Measurements from ENCODE around the gene CLMP.

DNA sequence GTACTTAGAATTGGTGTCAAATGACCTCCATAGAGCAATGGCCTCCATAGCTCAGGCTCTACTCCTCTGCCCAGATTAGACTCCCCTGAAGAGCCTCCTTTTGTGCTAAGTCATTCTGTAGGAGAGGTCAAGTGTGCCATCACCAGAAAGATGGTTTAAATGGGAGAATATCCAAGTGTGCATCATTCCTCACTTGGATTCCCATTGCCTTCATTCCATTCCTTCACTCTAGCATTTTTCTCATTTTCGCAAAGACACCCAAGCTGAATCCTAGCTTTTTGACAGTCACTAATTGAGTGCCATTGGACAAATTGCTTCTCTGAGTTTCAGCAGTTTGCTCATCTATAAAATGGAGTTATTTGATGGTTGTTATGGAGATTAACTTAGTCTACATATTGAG is 16.9 kb downstream of the CLMP start:
- TF ChIP-seq EZH2 (IDR thresholded peaks at IDR 0.05; ENCODE audit: borderline replicate concordance, low read depth, low read length, severe bottlenecking) (no peak), POLR2AphosphoS5 (IDR thresholded peaks at IDR 0.05; ENCODE audit: insufficient read depth, low read depth, low read length) (no peak), POLR2A (IDR thresholded peaks at IDR 0.05; ENCODE audit: low read depth, low read length) (no peak)
- TF ChIP-seq, protein P1, sequence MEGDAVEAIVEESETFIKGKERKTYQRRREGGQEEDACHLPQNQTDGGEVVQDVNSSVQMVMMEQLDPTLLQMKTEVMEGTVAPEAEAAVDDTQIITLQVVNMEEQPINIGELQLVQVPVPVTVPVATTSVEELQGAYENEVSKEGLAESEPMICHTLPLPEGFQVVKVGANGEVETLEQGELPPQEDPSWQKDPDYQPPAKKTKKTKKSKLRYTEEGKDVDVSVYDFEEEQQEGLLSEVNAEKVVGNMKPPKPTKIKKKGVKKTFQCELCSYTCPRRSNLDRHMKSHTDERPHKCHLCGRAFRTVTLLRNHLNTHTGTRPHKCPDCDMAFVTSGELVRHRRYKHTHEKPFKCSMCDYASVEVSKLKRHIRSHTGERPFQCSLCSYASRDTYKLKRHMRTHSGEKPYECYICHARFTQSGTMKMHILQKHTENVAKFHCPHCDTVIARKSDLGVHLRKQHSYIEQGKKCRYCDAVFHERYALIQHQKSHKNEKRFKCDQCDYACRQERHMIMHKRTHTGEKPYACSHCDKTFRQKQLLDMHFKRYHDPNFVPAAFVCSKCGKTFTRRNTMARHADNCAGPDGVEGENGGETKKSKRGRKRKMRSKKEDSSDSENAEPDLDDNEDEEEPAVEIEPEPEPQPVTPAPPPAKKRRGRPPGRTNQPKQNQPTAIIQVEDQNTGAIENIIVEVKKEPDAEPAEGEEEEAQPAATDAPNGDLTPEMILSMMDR (IDR thresholded peaks at IDR 0.05; ENCODE audit: extremely low read depth in 1 of 2, insufficient read depth in 1 of 2, low read depth in 1 of 2, low read length in 2 of 2) = no peak
- TF ChIP-seq, protein P2, sequence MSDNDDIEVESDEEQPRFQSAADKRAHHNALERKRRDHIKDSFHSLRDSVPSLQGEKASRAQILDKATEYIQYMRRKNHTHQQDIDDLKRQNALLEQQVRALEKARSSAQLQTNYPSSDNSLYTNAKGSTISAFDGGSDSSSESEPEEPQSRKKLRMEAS (IDR thresholded peaks at IDR 0.05; ENCODE audit: insufficient read depth, insufficient read length) = no peak
